ENCODE data around the gene MYL7. TPM values are rescaled to one million over a fixed set of nuclear protein-coding genes. Genes with fewer than 3 reads are reported as not detected.

The MYL7 gene
- total RNA-seq, 2 donors from 2014 or later: not detected

- Mint-ChIP-seq H3K27me3 (no peaks in the 10 kb centered on the region), H3K4me1 (no peaks in the 10 kb centered on the region), H3K4me3 (no peak overlapping the region)
Observed at GRCh38 chr7:44158096-44158872, 17.2 kb upstream of the MYL7 start.

GRCh38 chr7:44157116-44158080, 16.3 kb upstream of the MYL7 start:
- ATAC-seq (replicated peaks): no peak
- Mint-ChIP-seq H3K36me3 (ENCODE audit: low read depth) (no peaks in the 10 kb centered on the region), H3K27me3 (no peaks in the 10 kb centered on the region), H3K4me1 (no peaks in the 10 kb centered on the region), H3K27ac (no peak overlapping the region), H3K4me3 (no peak overlapping the region), H3K9me3 (no peaks in the 10 kb centered on the region)

More at GRCh38 chr7:44158096-44158872, 17.2 kb upstream of the MYL7 start:
- Mint-ChIP-seq H3K9me3 (no peaks in the 10 kb centered on the region), H3K27ac (no peak overlapping the region), H3K36me3 (ENCODE audit: low read depth) (no peaks in the 10 kb centered on the region)
- no peak for ATAC-seq (replicated peaks)

GRCh38 chr7:44156453-44157010, 15.4 kb upstream of the MYL7 start:
- no peak overlapping the region for H3K27ac Mint-ChIP-seq
- no peak for ATAC-seq (replicated peaks)
- no peaks in the 10 kb centered on the region for H3K9me3 Mint-ChIP-seq
- no peaks in the 10 kb centered on the region for H3K27me3 Mint-ChIP-seq
- H3K4me1 Mint-ChIP-seq: no peaks in the 10 kb centered on the region
- H3K4me3 Mint-ChIP-seq: no peak overlapping the region
- H3K36me3 Mint-ChIP-seq (ENCODE audit: low read depth): no peaks in the 10 kb centered on the region

- Mint-ChIP-seq H3K9me3 (no peaks in the 10 kb centered on the region), H3K4me1 (no peaks in the 10 kb centered on the region), H3K36me3 (ENCODE audit: low read depth) (no peaks in the 10 kb centered on the region), H3K27me3 (no peaks in the 10 kb centered on the region), H3K27ac (no peak overlapping the region), H3K4me3 (no peak overlapping the region)
- no peak for ATAC-seq (replicated peaks)
Observed at GRCh38 chr7:44155191-44156185, 14.4 kb upstream of the MYL7 start.

GRCh38 chr7:44154703-44155102, 13.6 kb upstream of the MYL7 start:
- Mint-ChIP-seq H3K36me3 (ENCODE audit: low read depth) (no peaks in the 10 kb centered on the region), H3K9me3 (no peaks in the 10 kb centered on the region), H3K27me3 (no peaks in the 10 kb centered on the region), H3K27ac (no peak overlapping the region), H3K4me3 (no peak overlapping the region), H3K4me1 (no peaks in the 10 kb centered on the region)
- ATAC-seq (replicated peaks): no peak

- Mint-ChIP-seq H3K4me3 (no peak overlapping the region), H3K27ac (no peak overlapping the region), H3K9me3 (no peaks in the 10 kb centered on the region), H3K36me3 (ENCODE audit: low read depth) (no peaks in the 10 kb centered on the region), H3K4me1 (no peaks in the 10 kb centered on the region), H3K27me3 (no peaks in the 10 kb centered on the region)
- ATAC-seq (replicated peaks): no peak
Observed at GRCh38 chr7:44153948-44154335, 12.8 kb upstream of the MYL7 start.

- Mint-ChIP-seq H3K4me1 (no peaks in the 10 kb centered on the region), H3K36me3 (ENCODE audit: low read depth) (no peaks in the 10 kb centered on the region), H3K9me3 (no peaks in the 10 kb centered on the region), H3K4me3 (no peak overlapping the region), H3K27ac (no peak overlapping the region), H3K27me3 (no peaks in the 10 kb centered on the region)
- ATAC-seq (replicated peaks): no peak
Observed at GRCh38 chr7:44152971-44153947, 12.1 kb upstream of the MYL7 start.

DNA sequence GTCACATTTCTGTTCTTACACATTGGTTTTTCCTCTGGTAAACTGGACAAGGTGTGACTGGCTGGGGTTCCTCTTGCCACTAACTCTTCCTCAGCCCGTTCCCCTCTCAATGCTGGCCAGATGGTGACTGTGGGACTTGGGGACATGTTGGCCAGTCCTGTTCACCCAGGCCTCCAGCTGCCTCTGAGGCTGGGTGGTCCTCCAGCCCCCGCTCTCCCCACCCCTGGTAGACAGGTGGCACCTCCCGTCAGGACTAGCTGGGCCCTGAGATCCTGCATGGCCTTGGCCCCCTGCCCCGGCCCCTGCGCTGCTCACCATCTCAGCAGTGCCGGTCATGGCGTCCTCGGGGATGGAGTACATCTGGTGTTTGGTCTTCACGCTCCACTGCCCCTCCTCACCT, 10.8 kb upstream of the MYL7 start:
- no peaks in the 10 kb centered on the region for H3K4me1 Mint-ChIP-seq
- no peak overlapping the region for H3K27ac Mint-ChIP-seq
- H3K9me3 Mint-ChIP-seq: no peaks in the 10 kb centered on the region
- ATAC-seq (replicated peaks): no peak
- H3K36me3 Mint-ChIP-seq (ENCODE audit: low read depth): no peaks in the 10 kb centered on the region
- no peaks in the 10 kb centered on the region for H3K27me3 Mint-ChIP-seq
- H3K4me3 Mint-ChIP-seq: no peak overlapping the region

- Mint-ChIP-seq H3K27me3 (no peaks in the 10 kb centered on the region), H3K4me3 (no peak overlapping the region), H3K27ac (no peak overlapping the region), H3K36me3 (ENCODE audit: low read depth) (no peaks in the 10 kb centered on the region), H3K4me1 (no peaks in the 10 kb centered on the region), H3K9me3 (no peaks in the 10 kb centered on the region)
- ATAC-seq (replicated peaks): no peak
Observed at GRCh38 chr7:44150966-44151941, 10.1 kb upstream of the MYL7 start.

GRCh38 chr7:44150466-44150832, 9.3 kb upstream of the MYL7 start:
- H3K4me3 Mint-ChIP-seq: no peak overlapping the region
- no peak for ATAC-seq (replicated peaks)
- no peaks in the 10 kb centered on the region for H3K27me3 Mint-ChIP-seq
- H3K4me1 Mint-ChIP-seq: no peaks in the 10 kb centered on the region
- H3K9me3 Mint-ChIP-seq: no peaks in the 10 kb centered on the region
- H3K27ac Mint-ChIP-seq: no peak overlapping the region
- no peaks in the 10 kb centered on the region for H3K36me3 Mint-ChIP-seq (ENCODE audit: low read depth)

GRCh38 chr7:44149571-44150465, 8.7 kb upstream of the MYL7 start:
- no peaks in the 10 kb centered on the region for H3K9me3 Mint-ChIP-seq
- no peak overlapping the region for H3K27ac Mint-ChIP-seq
- no peaks in the 10 kb centered on the region for H3K36me3 Mint-ChIP-seq (ENCODE audit: low read depth)
- no peaks in the 10 kb centered on the region for H3K4me1 Mint-ChIP-seq
- no peak for ATAC-seq (replicated peaks)
- no peaks in the 10 kb centered on the region for H3K27me3 Mint-ChIP-seq
- no peak overlapping the region for H3K4me3 Mint-ChIP-seq
